HEK293 (cell line): ENCODE data around the gene FPGS.

Experiments
- CTCF ChIA-PET: fragments of 350-600 bp; formaldehyde crosslinking; extraction: SDS; loops from one replicate; lab custom pipeline; 2021; ENCODE audit warnings: antibody characterized with exemption; lab: Yijun Ruan, JAX
- POLR2A ChIA-PET: fragments of 300-600 bp; formaldehyde crosslinking; extraction: SDS; loops from one replicate; lab custom pipeline; 2020; ENCODE audit warnings: antibody characterized with exemption, inconsistent platforms; lab: Yijun Ruan, JAX
- H3K27ac ChIP-seq: fragments of 200-500 bp; sonication (Bioruptor generic); 2 replicates; pipeline ENCODE4 v1.5.1; 2014; ENCODE audit warnings: low read depth, low read length, control low read depth, inconsistent platforms; ENCODE audit errors: extremely low read depth
- H3K36me3 ChIP-seq, 2 experiments: fragments of 200-500 bp in 1 of 2; sonication (Bioruptor generic) in 1 of 2; 1 replicate in 1 of 2; 2 replicates in 1 of 2; pipeline ENCODE4 v1.5.1; 2014 to 2017; ENCODE audit warnings: inconsistent platforms in 2 of 2, low read length in 2 of 2; ENCODE audit not compliant: control insufficient read depth in 2 of 2, insufficient read depth in 1 of 2
- H3K4me1 ChIP-seq: fragments of 200-500 bp; sonication (Bioruptor generic); 2 replicates; pipeline ENCODE4 v1.5.1; 2014; ENCODE audit warnings: mild to moderate bottlenecking, low read length, inconsistent platforms; ENCODE audit not compliant: control insufficient read depth, insufficient read depth
- H3K4me3 ChIP-seq: 2 replicates; pipeline ENCODE4 v1.5.1; 2011; ENCODE audit warnings: low read depth, mild to moderate bottlenecking, control low read depth, low read length, moderate library complexity
- H3K9me3 ChIP-seq: fragments of 200-500 bp; sonication (Bioruptor generic); 2 replicates; pipeline ENCODE4 v1.5.1; 2014; ENCODE audit warnings: low read depth, low read length, inconsistent platforms; ENCODE audit not compliant: control insufficient read depth, insufficient read depth
- GFI1B ChIP-seq: fragments of 450-650 bp; formaldehyde crosslinking; IDR thresholded peaks from 2 replicates; pipeline ENCODE4 v1.5.1; 2016; ENCODE audit warnings: missing biosample characterization, missing genetic modification characterization
- GLIS2 ChIP-seq: fragments of 450-650 bp; formaldehyde crosslinking; IDR thresholded peaks from 2 replicates; pipeline ENCODE4 v1.5.1; 2016; ENCODE audit warnings: missing biosample characterization, missing genetic modification characterization
- HOXA7 ChIP-seq: sonication (generic); formaldehyde crosslinking; IDR thresholded peaks from 2 replicates; pipeline ENCODE4 v1.8.1; 2022; ENCODE audit warnings: missing genetic modification reagents, borderline replicate concordance
- HOXC10 ChIP-seq: sonication (generic); formaldehyde crosslinking; IDR thresholded peaks from 2 replicates; pipeline ENCODE4 v1.8.1; 2023; ENCODE audit warnings: mild to moderate bottlenecking, missing genetic modification reagents
- TCF7L2 ChIP-seq: IDR thresholded peaks from 2 replicates; pipeline ENCODE4 v1.6.1; 2011; ENCODE audit warnings: low read depth, mild to moderate bottlenecking, inconsistent platforms, low read length, moderate library complexity, borderline replicate concordance
- TRIM28 ChIP-seq: IDR thresholded peaks from 2 replicates; pipeline ENCODE4 v1.6.1; 2011; ENCODE audit warnings: low read length, control low read depth, borderline replicate concordance
- ZNF169 ChIP-seq: fragments of 450-650 bp; formaldehyde crosslinking; IDR thresholded peaks from 2 replicates; pipeline ENCODE4 v1.5.1; 2016; ENCODE audit warnings: missing biosample characterization, missing genetic modification characterization
- ZNF23 ChIP-seq: fragments of 450-650 bp; formaldehyde crosslinking; IDR thresholded peaks from 2 replicates; pipeline ENCODE4 v1.5.1; 2016; ENCODE audit warnings: missing biosample characterization, missing genetic modification characterization, borderline replicate concordance
- ZNF24 ChIP-seq: fragments of 450-650 bp; formaldehyde crosslinking; IDR thresholded peaks from 2 replicates; pipeline ENCODE4 v1.5.1; 2016; ENCODE audit warnings: missing biosample characterization, missing genetic modification characterization
- ZNF266 ChIP-seq: fragments of 450-650 bp; formaldehyde crosslinking; IDR thresholded peaks from 2 replicates; pipeline ENCODE4 v1.5.1; 2016; ENCODE audit warnings: missing biosample characterization, missing genetic modification characterization, low read depth
- ZNF324 ChIP-seq: fragments of 450-650 bp; formaldehyde crosslinking; IDR thresholded peaks from 2 replicates; pipeline ENCODE4 v1.5.1; 2016; ENCODE audit warnings: missing biosample characterization, missing genetic modification characterization
- ZNF391 ChIP-seq: fragments of 450-650 bp; formaldehyde crosslinking; IDR thresholded peaks from 2 replicates; pipeline ENCODE4 v1.5.1; 2016; ENCODE audit warnings: low read depth, missing biosample characterization, missing genetic modification characterization, borderline replicate concordance
- ZNF394 ChIP-seq: fragments of 450-650 bp; formaldehyde crosslinking; IDR thresholded peaks from 2 replicates; pipeline ENCODE4 v1.5.1; 2016; ENCODE audit warnings: missing biosample characterization, missing genetic modification characterization, mild to moderate bottlenecking, moderate library complexity, borderline replicate concordance
- ZNF510 ChIP-seq: fragments of 450-650 bp; formaldehyde crosslinking; IDR thresholded peaks from 2 replicates; pipeline ENCODE4 v1.5.1; 2018; ENCODE audit warnings: mild to moderate bottlenecking, missing genetic modification characterization, missing biosample characterization; ENCODE audit not compliant: insufficient replicate concordance
- ZNF544 ChIP-seq: fragments of 450-650 bp; formaldehyde crosslinking; IDR thresholded peaks from 2 replicates; pipeline ENCODE4 v1.5.0; 2017; ENCODE audit warnings: missing biosample characterization, missing genetic modification characterization
- ZNF621 ChIP-seq: fragments of 450-650 bp; formaldehyde crosslinking; IDR thresholded peaks from 2 replicates; pipeline ENCODE4 v1.5.1; 2017; ENCODE audit warnings: missing biosample characterization, missing genetic modification characterization
- ZNF791 ChIP-seq: fragments of 450-650 bp; formaldehyde crosslinking; IDR thresholded peaks from 2 replicates; pipeline ENCODE4 v1.5.1; 2016; ENCODE audit warnings: missing biosample characterization, missing genetic modification characterization
- ZNF792 ChIP-seq: fragments of 450-650 bp; formaldehyde crosslinking; IDR thresholded peaks from 2 replicates; pipeline ENCODE4 v1.5.1; 2016; ENCODE audit warnings: missing biosample characterization, missing genetic modification characterization
- ZNF843 ChIP-seq: fragments of 450-650 bp; formaldehyde crosslinking; IDR thresholded peaks from 2 replicates; pipeline ENCODE4 v1.5.1; 2016; ENCODE audit warnings: missing biosample characterization, missing genetic modification characterization
- TF ChIP-seq, protein P1 (sequence below): fragments of 450-650 bp; formaldehyde crosslinking; IDR thresholded peaks from 2 replicates; pipeline ENCODE4 v1.5.1; 2016; ENCODE audit warnings: missing biosample characterization, missing genetic modification characterization
- TF ChIP-seq, protein P2 (sequence below): fragments of 450-650 bp; formaldehyde crosslinking; IDR thresholded peaks from 2 replicates; pipeline ENCODE4 v1.5.1; 2016; ENCODE audit warnings: missing biosample characterization, missing genetic modification characterization
- TF ChIP-seq, protein P3 (sequence below): fragments of 450-650 bp; formaldehyde crosslinking; IDR thresholded peaks from 2 replicates; pipeline ENCODE4 v1.5.1; 2016; ENCODE audit warnings: missing biosample characterization, missing genetic modification characterization, borderline replicate concordance
- TF ChIP-seq, protein P4 (sequence below): fragments of 450-650 bp; formaldehyde crosslinking; IDR thresholded peaks from 2 replicates; pipeline ENCODE4 v1.5.1; 2016; ENCODE audit warnings: missing biosample characterization, missing genetic modification characterization, borderline replicate concordance

The FPGS gene

DNA sequence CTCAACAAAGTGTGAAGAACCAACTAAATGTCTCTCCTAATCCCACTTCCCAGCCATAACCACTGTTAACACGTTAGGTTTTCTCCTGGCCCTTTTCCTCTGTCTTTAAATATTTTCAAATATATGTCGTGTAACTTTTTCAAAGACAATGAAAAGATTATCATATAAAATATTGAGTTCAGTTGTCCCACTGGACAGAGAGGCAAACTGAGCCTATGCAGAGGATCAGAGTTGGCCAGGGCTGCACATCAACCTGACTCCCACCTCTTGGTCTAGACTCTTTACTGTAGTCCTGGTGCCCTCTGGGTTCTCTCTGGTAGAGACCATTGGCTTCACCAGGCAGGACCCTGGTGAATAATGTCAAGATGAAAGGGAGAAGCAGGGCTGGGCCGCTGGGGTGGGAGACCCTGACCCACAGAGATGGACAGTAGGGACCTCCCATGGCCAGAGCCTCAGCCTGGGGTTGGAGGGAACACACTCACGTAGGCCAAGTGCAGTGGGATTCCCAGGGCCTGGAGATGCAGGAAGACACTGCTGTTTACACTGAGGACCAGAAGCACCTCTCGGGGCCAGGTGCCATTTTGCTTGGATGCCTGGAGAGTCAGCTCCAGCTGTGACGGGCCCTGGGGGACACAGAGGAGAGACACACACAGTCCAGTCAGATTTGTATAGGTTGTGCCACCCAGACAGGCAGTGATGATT is 26.7 kb downstream of the FPGS start:
- Histone ChIP-seq H3K4me3 (no peak overlapping the region), H3K27ac (no peak overlapping the region), H3K9me3 (no peaks in the 10 kb centered on the region), H3K4me1 (no peaks in the 10 kb centered on the region), H3K36me3 (no peaks in the 10 kb centered on the region)
- CTCF ChIA-PET, result interaction anchor here (0.7 kb wide), 1 partner anchor 175 kb away, joined by 3 read pairs; no protein-coding TSS in a partner anchor
- no peak for TF ChIP-seq ZNF266 (tag by site-specific recombination)
- no peak for TF ChIP-seq TRIM28
- no peak for TF ChIP-seq ZNF23
- TF ChIP-seq ZNF843 (tag by site-specific recombination), result no peak
- TF ChIP-seq GLIS2 (tag by site-specific recombination), result no peak
- no peak for TF ChIP-seq ZNF391 (tag by site-specific recombination)
- no peak for TF ChIP-seq GFI1B (tag by site-specific recombination)
- TF ChIP-seq, protein P1, sequence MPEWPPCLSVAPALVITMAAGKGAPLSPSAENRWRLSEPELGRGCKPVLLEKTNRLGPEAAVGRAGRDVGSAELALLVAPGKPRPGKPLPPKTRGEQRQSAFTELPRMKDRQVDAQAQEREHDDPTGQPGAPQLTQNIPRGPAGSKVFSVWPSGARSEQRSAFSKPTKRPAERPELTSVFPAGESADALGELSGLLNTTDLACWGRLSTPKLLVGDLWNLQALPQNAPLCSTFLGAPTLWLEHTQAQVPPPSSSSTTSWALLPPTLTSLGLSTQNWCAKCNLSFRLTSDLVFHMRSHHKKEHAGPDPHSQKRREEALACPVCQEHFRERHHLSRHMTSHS (tag by site-specific recombination), result no peak
- no peak for TF ChIP-seq ZNF169 (tag by site-specific recombination)
- TF ChIP-seq ZNF24 (tag by site-specific recombination), result no peak
- no peak for TF ChIP-seq ZNF792 (tag by site-specific recombination)
- TF ChIP-seq, protein P2, sequence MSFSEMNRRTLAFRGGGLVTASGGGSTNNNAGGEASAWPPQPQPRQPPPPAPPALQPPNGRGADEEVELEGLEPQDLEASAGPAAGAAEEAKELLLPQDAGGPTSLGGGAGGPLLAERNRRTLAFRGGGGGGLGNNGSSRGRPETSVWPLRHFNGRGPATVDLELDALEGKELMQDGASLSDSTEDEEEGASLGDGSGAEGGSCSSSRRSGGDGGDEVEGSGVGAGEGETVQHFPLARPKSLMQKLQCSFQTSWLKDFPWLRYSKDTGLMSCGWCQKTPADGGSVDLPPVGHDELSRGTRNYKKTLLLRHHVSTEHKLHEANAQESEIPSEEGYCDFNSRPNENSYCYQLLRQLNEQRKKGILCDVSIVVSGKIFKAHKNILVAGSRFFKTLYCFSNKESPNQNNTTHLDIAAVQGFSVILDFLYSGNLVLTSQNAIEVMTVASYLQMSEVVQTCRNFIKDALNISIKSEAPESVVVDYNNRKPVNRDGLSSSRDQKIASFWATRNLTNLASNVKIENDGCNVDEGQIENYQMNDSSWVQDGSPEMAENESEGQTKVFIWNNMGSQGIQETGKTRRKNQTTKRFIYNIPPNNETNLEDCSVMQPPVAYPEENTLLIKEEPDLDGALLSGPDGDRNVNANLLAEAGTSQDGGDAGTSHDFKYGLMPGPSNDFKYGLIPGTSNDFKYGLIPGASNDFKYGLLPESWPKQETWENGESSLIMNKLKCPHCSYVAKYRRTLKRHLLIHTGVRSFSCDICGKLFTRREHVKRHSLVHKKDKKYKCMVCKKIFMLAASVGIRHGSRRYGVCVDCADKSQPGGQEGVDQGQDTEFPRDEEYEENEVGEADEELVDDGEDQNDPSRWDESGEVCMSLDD (tag by site-specific recombination), result no peak
- no peak for TF ChIP-seq ZNF394 (tag by site-specific recombination)
- POLR2A ChIA-PET, result interaction anchor here (1.2 to 2.2 kb wide), 2 partner anchors 12 to 26 kb away, joined by 3 to 5 read pairs; no protein-coding TSS in a partner anchor

DNA sequence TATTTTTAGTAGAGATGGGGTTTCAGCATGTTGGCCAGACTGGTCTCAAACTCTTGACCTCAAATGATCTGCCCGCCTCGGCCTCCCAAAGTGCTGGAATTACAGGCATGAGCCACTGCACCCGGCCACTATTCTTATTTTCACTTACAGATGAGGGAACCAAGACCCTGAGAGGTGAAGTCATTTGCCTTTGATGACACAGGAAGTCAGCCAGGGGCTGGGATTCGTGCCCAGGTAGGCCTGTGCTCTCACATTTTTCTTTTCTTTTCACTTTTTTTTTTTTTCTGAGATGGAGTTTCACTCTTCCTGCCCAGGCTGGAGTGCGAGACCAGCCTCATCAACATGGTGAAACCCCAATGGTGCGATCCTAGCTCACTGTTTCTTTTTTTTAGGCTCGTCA is 29.6 kb downstream of the FPGS start:
- POLR2A ChIA-PET, result interaction anchor here (0.6 to 0.7 kb wide), 2 partner anchors 11 to 50 kb away, joined by 3 read pairs; no protein-coding TSS in a partner anchor
- CTCF ChIA-PET, result no interaction called here
- no peaks in the 10 kb centered on the region for H3K4me1 ChIP-seq
- no peak for TF ChIP-seq ZNF791 (tag by site-specific recombination)
- no peak for TF ChIP-seq ZNF510 (tag by site-specific recombination)
- no peak for TF ChIP-seq ZNF544 (tag by site-specific recombination)
- TF ChIP-seq HOXA7 (CRISPR knock-in tag), result no peak
- TF ChIP-seq, protein P3, sequence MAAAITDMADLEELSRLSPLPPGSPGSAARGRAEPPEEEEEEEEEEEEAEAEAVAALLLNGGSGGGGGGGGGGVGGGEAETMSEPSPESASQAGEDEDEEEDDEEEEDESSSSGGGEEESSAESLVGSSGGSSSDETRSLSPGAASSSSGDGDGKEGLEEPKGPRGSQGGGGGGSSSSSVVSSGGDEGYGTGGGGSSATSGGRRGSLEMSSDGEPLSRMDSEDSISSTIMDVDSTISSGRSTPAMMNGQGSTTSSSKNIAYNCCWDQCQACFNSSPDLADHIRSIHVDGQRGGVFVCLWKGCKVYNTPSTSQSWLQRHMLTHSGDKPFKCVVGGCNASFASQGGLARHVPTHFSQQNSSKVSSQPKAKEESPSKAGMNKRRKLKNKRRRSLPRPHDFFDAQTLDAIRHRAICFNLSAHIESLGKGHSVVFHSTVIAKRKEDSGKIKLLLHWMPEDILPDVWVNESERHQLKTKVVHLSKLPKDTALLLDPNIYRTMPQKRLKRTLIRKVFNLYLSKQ (tag by site-specific recombination), result no peak
- no peak for TF ChIP-seq ZNF324 (tag by site-specific recombination)
- TF ChIP-seq, protein P4, sequence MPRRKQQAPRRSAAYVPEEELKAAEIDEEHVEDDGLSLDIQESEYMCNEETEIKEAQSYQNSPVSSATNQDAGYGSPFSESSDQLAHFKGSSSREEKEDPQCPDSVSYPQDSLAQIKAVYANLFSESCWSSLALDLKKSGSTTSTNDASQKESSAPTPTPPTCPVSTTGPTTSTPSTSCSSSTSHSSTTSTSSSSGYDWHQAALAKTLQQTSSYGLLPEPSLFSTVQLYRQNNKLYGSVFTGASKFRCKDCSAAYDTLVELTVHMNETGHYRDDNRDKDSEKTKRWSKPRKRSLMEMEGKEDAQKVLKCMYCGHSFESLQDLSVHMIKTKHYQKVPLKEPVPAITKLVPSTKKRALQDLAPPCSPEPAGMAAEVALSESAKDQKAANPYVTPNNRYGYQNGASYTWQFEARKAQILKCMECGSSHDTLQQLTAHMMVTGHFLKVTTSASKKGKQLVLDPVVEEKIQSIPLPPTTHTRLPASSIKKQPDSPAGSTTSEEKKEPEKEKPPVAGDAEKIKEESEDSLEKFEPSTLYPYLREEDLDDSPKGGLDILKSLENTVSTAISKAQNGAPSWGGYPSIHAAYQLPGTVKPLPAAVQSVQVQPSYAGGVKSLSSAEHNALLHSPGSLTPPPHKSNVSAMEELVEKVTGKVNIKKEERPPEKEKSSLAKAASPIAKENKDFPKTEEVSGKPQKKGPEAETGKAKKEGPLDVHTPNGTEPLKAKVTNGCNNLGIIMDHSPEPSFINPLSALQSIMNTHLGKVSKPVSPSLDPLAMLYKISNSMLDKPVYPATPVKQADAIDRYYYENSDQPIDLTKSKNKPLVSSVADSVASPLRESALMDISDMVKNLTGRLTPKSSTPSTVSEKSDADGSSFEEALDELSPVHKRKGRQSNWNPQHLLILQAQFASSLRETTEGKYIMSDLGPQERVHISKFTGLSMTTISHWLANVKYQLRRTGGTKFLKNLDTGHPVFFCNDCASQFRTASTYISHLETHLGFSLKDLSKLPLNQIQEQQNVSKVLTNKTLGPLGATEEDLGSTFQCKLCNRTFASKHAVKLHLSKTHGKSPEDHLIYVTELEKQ (tag by site-specific recombination), result no peak
- no peak for TF ChIP-seq HOXC10
- no peak for TF ChIP-seq ZNF621 (tag by site-specific recombination)
- TF ChIP-seq TCF7L2, result no peak
- no peaks in the 10 kb centered on the region for H3K36me3 ChIP-seq
- H3K27ac ChIP-seq, result no peak overlapping the region
- H3K4me3 ChIP-seq, result no peak overlapping the region
- no peaks in the 10 kb centered on the region for H3K9me3 ChIP-seq
